Activated naive CD8-positive, alpha-beta T cell treated with anti-CD3 and anti-CD28 coated beads for 36 hours (primary cell): ENCODE data around the gene POR. TPM values are rescaled to one million over a fixed set of nuclear protein-coding genes. Genes with fewer than 3 reads are reported as not detected.

Experiments used
- DNase-seq: peaks from one replicate; pipeline ENCODE4 v3.0.0; 2021
- H3K27ac Mint-ChIP-seq: one replicate; pipeline ENCODE4 v1.8.0; 2022; ENCODE audit warnings: mild to moderate bottlenecking, moderate library complexity, mixed read lengths
- H3K27me3 Mint-ChIP-seq: one replicate; pipeline ENCODE4 v1.8.0; 2022; ENCODE audit warnings: mild to moderate bottlenecking, mixed read lengths
- H3K36me3 Mint-ChIP-seq: one replicate; pipeline ENCODE4 v1.8.0; 2021; ENCODE audit warnings: mild to moderate bottlenecking, mixed read lengths
- H3K4me1 Mint-ChIP-seq: one replicate; pipeline ENCODE4 v1.8.0; 2021; ENCODE audit warnings: mixed read lengths
- H3K4me3 Mint-ChIP-seq: one replicate; pipeline ENCODE4 v1.8.0; 2022; ENCODE audit warnings: mild to moderate bottlenecking, moderate library complexity, mixed read lengths
- H3K9me3 Mint-ChIP-seq: one replicate; pipeline ENCODE4 v1.8.0; 2022; ENCODE audit warnings: mixed read lengths
- total RNA-seq, 2 experiments: library from RNA; stranded (reverse); gene quantifications; one replicate each; pipeline ENCODE4 v1.2.3, GENCODE V29; 2021

Gene POR
- total RNA-seq, 2 experiments from 2014 or later, result 35.4 to 41.3 TPM

- Mint-ChIP-seq H3K9me3 (no peaks in the 10 kb centered on the region), H3K4me3 (no peak overlapping the region), H3K36me3 (no peaks in the 10 kb centered on the region), H3K4me1 (no peaks in the 10 kb centered on the region), H3K27ac (no peak overlapping the region), H3K27me3 (no peaks in the 10 kb centered on the region)
- DNase-seq, result no peak
These were observed 67.5 kb downstream of the POR start for GRCh38 chr7:75982306-75983064.

GRCh38 chr7:75983471-75984129 is 68.6 kb downstream of the POR start:
- Mint-ChIP-seq H3K27me3 (no peaks in the 10 kb centered on the region), H3K4me1 (no peaks in the 10 kb centered on the region), H3K27ac (no peak overlapping the region), H3K36me3 (no peaks in the 10 kb centered on the region), H3K9me3 (no peaks in the 10 kb centered on the region), H3K4me3 (no peak overlapping the region)
- DNase-seq, result no peak

GRCh38 chr7:75984130-75985008 is 69.4 kb downstream of the POR start:
- no peak overlapping the region for H3K4me3 Mint-ChIP-seq
- H3K36me3 Mint-ChIP-seq, result no peaks in the 10 kb centered on the region
- no peak for DNase-seq
- no peaks in the 10 kb centered on the region for H3K27me3 Mint-ChIP-seq
- H3K4me1 Mint-ChIP-seq, result no peaks in the 10 kb centered on the region
- no peak overlapping the region for H3K27ac Mint-ChIP-seq
- H3K9me3 Mint-ChIP-seq, result no peaks in the 10 kb centered on the region

GRCh38 chr7:75985009-75985517 is 70.1 kb downstream of the POR start:
- Mint-ChIP-seq H3K4me1 (peaks cover 4% of the 10 kb centered on the region), H3K36me3 (no peaks in the 10 kb centered on the region), H3K27ac (no peak overlapping the region), H3K27me3 (no peaks in the 10 kb centered on the region), H3K9me3 (no peaks in the 10 kb centered on the region), H3K4me3 (no peak overlapping the region)
- no peak for DNase-seq

- Mint-ChIP-seq H3K27ac (no peak overlapping the region), H3K36me3 (no peaks in the 10 kb centered on the region), H3K9me3 (no peaks in the 10 kb centered on the region), H3K27me3 (no peaks in the 10 kb centered on the region), H3K4me3 (no peak overlapping the region), H3K4me1 (peaks cover 4% of the 10 kb centered on the region)
- no peak for DNase-seq
These were observed 70.7 kb downstream of the POR start for GRCh38 chr7:75985518-75986146.

GRCh38 chr7:75986147-75986781 is 71.3 kb downstream of the POR start:
- no peak overlapping the region for H3K4me3 Mint-ChIP-seq
- H3K27ac Mint-ChIP-seq, result no peak overlapping the region
- no peaks in the 10 kb centered on the region for H3K27me3 Mint-ChIP-seq
- no peak for DNase-seq
- H3K9me3 Mint-ChIP-seq, result no peaks in the 10 kb centered on the region
- no peaks in the 10 kb centered on the region for H3K36me3 Mint-ChIP-seq
- H3K4me1 Mint-ChIP-seq, result peaks cover 4% of the 10 kb centered on the region

- no peak overlapping the region for H3K27ac Mint-ChIP-seq
- H3K9me3 Mint-ChIP-seq, result no peaks in the 10 kb centered on the region
These were observed 72.3 kb downstream of the POR start for GRCh38 chr7:75987026-75987804.

GRCh38 chr7:75987805-75988567 is 73.0 kb downstream of the POR start:
- no peak overlapping the region for H3K27ac Mint-ChIP-seq
- H3K4me1 Mint-ChIP-seq, result peaks cover 4% of the 10 kb centered on the region
- no peaks in the 10 kb centered on the region for H3K9me3 Mint-ChIP-seq
- H3K36me3 Mint-ChIP-seq, result no peaks in the 10 kb centered on the region
- no peak overlapping the region for H3K4me3 Mint-ChIP-seq
- DNase-seq, result no peak
- no peaks in the 10 kb centered on the region for H3K27me3 Mint-ChIP-seq

More at GRCh38 chr7:75987026-75987804, 72.3 kb downstream of the POR start:
- no peak overlapping the region for H3K4me3 Mint-ChIP-seq
- H3K4me1 Mint-ChIP-seq, result peaks cover 4% of the 10 kb centered on the region
- H3K27me3 Mint-ChIP-seq, result no peaks in the 10 kb centered on the region
- DNase-seq, result no peak
- H3K36me3 Mint-ChIP-seq, result no peaks in the 10 kb centered on the region

- H3K27ac Mint-ChIP-seq, result no peak overlapping the region
- no peak for DNase-seq
- H3K4me3 Mint-ChIP-seq, result no peak overlapping the region
- H3K27me3 Mint-ChIP-seq, result no peaks in the 10 kb centered on the region
- peaks cover 7% of the 10 kb centered on the region for H3K4me1 Mint-ChIP-seq
- H3K9me3 Mint-ChIP-seq, result no peaks in the 10 kb centered on the region
- no peaks in the 10 kb centered on the region for H3K36me3 Mint-ChIP-seq
These were observed 73.9 kb downstream of the POR start for GRCh38 chr7:75988568-75989499.

- Mint-ChIP-seq H3K36me3 (no peaks in the 10 kb centered on the region), H3K27ac (no peak overlapping the region), H3K27me3 (no peaks in the 10 kb centered on the region), H3K4me3 (no peak overlapping the region), H3K9me3 (no peaks in the 10 kb centered on the region), H3K4me1 (peaks cover 7% of the 10 kb centered on the region)
- no peak for DNase-seq
These were observed 74.8 kb downstream of the POR start for GRCh38 chr7:75989500-75990388.

- Mint-ChIP-seq H3K4me1 (peaks cover 12% of the 10 kb centered on the region), H3K36me3 (peaks cover 9% of the 10 kb centered on the region), H3K4me3 (no peak overlapping the region), H3K9me3 (no peaks in the 10 kb centered on the region), H3K27ac (no peak overlapping the region), H3K27me3 (no peaks in the 10 kb centered on the region)
- DNase-seq, result no peak
These were observed 76.7 kb downstream of the POR start for GRCh38 chr7:75991531-75992082.
